ENCODE measurements around the gene TSLP.

Gene TSLP

GRCh38 chr5:111124793-111125192 lies 53.3 kb downstream of the TSLP start:
- no peak overlapping the region for H3K4me3 ChIP-seq (ENCODE audit: low read depth, low read length)
- no peak for TF ChIP-seq CTCF (IDR thresholded peaks at IDR 0.05; ENCODE audit: low read depth, low read length)

- TF ChIP-seq CTCF (IDR thresholded peaks at IDR 0.05; ENCODE audit: low read depth, low read length) = no peak
These were observed 55.4 kb downstream of the TSLP start for GRCh38 chr5:111126896-111127295.

More at GRCh38 chr5:111126896-111127295, 55.4 kb downstream of the TSLP start:
- no peak overlapping the region for H3K4me3 ChIP-seq (ENCODE audit: low read depth, low read length)

All from WI38 (cell line).